Measurements from ENCODE around the gene KIF1B. TPM values are rescaled to one million over a fixed set of nuclear protein-coding genes. Genes with fewer than 3 reads are reported as not detected.
A peak's percentile ranks its signal among the peaks of the same experiment; 100 is the strongest.

The KIF1B gene
- total and polyA plus RNA-seq, 2 experiments from 2014 or later = 21.5 to 68.4 TPM

DNA sequence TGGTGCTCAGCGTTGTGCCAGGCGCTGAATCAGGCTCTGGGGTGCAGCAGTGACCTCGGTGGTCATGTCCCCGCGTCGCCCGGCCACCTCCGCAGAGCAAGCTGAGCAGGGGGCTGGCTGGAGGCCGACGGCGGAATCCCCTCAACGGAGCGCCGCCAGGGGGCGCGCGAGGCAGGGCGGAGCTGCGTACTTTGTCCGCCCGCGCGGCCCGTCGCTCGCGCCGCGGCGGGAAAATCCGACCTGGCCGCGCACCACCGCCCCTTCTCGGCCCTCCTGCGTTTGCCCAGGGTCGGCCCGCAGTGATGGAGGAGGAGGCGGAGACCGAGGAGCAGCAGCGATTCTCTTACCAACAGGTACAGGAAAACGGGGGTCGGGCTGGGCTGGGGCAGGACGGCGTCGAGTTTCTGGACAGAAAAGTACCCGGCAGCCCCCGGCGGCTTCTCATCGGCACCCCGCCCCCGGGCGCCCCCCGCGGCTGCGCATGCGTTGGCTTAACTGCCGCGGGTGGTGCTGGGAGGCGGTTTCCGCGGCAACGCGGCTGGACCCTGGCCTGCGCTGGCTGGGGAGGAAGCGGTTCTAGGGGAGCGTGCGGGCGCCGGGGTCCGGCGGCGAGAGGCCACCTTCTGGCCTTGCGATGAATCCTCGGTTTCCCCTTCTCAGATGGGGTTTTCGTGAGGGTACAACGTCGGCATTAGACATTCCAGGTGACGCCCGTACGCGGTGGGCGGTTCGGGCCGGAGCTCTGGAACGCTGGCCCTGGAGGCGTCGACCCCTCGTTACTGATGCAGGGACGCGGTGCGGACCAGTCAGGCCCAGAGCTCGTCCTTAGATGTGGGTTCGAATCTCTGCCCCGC, 220.1 kb downstream of the KIF1B start, which contains the start of gene CENPS:
TSS of gene CENPS (plus strand) at position 218 of the 854 bp plus-strand sequence. CDS start at position 303, 85 bp downstream.
- H3F3A ChIP-seq (replicated peaks; ENCODE audit: low read depth) = peaks cover 10% of the 10 kb centered on the region
- H3K4me2 ChIP-seq = peak within 1 kb of the TSS; percentile 83
- peak within 1 kb of the TSS; percentile 97 for H3K27ac ChIP-seq (ENCODE audit: low read depth)
- H3K79me2 ChIP-seq (replicated peaks; ENCODE audit: insufficient read depth) = no peaks in the 10 kb centered on the region; the same call in 1 of the 2 replicates
- TF ChIP-seq STAT1 (IDR thresholded peaks at IDR 0.05; ENCODE audit: unreplicated experiment) = no peak
- TF ChIP-seq POLR2AphosphoS5 (IDR thresholded peaks at IDR 0.05; ENCODE audit: low read depth) = peak; percentile 72
- TF ChIP-seq EZH2 (IDR thresholded peaks at IDR 0.05; ENCODE audit: low read depth, unreplicated experiment) = no peak
- TF ChIP-seq ZNF331 (CRISPR knock-in tag; IDR thresholded peaks at IDR 0.05; ENCODE audit: low read depth) = no peak
- TF ChIP-seq CREB1 (CRISPR knock-in tag; IDR thresholded peaks at IDR 0.05; ENCODE audit: low read depth) = peak; percentile 43
- TF ChIP-seq, protein P1, sequence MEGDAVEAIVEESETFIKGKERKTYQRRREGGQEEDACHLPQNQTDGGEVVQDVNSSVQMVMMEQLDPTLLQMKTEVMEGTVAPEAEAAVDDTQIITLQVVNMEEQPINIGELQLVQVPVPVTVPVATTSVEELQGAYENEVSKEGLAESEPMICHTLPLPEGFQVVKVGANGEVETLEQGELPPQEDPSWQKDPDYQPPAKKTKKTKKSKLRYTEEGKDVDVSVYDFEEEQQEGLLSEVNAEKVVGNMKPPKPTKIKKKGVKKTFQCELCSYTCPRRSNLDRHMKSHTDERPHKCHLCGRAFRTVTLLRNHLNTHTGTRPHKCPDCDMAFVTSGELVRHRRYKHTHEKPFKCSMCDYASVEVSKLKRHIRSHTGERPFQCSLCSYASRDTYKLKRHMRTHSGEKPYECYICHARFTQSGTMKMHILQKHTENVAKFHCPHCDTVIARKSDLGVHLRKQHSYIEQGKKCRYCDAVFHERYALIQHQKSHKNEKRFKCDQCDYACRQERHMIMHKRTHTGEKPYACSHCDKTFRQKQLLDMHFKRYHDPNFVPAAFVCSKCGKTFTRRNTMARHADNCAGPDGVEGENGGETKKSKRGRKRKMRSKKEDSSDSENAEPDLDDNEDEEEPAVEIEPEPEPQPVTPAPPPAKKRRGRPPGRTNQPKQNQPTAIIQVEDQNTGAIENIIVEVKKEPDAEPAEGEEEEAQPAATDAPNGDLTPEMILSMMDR (conservative IDR thresholded peaks at IDR 0.05; ENCODE audit: low read depth in 2 of 2) = peak; percentile 73 to 92
- H3K9me2 ChIP-seq (ENCODE audit: insufficient read depth) = no peaks in the 10 kb centered on the region
- H3K27me3 ChIP-seq (ENCODE audit: insufficient read depth) = no peaks in the 10 kb centered on the region
- peak within 1 kb of the TSS; percentile 82 for H3K4me3 ChIP-seq
- H3K4me3 Mint-ChIP-seq = peak within 1 kb of the TSS; percentile 87
- H3K36me3 ChIP-seq (ENCODE audit: insufficient read depth) = no peaks in the 10 kb centered on the region
- peaks cover 15% of the 10 kb centered on the region for H3K4me1 Mint-ChIP-seq
- H3K36me3 Mint-ChIP-seq (ENCODE audit: low read depth) = peaks cover 5% of the 10 kb centered on the region; the same call in 2 of the 3 replicates
- peak; percentile 92 for ATAC-seq
- H3K27ac Mint-ChIP-seq = peak within 1 kb of the TSS; percentile 97
- H4K20me1 ChIP-seq (replicated peaks; ENCODE audit: insufficient read depth) = no peaks in the 10 kb centered on the region; the same call in 1 of the 2 replicates
- no peaks in the 10 kb centered on the region for H3K9me3 Mint-ChIP-seq
- H3K4me1 ChIP-seq (ENCODE audit: insufficient read depth) = no peaks in the 10 kb centered on the region
- H2AFZ ChIP-seq = peak within 1 kb of the TSS; percentile 97
- peak; percentile 98 for DNase-seq (ENCODE audit: low spot score)
- H3K27me3 Mint-ChIP-seq (ENCODE audit: insufficient read depth, low read depth, poor library complexity) = peaks cover 11% of the 10 kb centered on the region

MicroRNAs encoded within 50 kb of the gene (microRNA counts, 767-probe panel; counts per million panel counts)
- microRNA hsa-miR-1273d = not detected

Small RNAs within 50 kb of the gene (microRNA-seq; reads per million reads assigned to microRNA genes)
- gene MIR1273D = not detected

Small RNAs within 50 kb of the gene (small RNA-seq; reads per million reads assigned to genes)
- gene MIR1273D (ENCODE audit: low replicate concordance) = not detected
- not detected for gene RNU6-37P (ENCODE audit: low replicate concordance)
- gene RNU6-828P (ENCODE audit: low replicate concordance) = not detected

Other genes with a start within 250 kb of the KIF1B start
- 3.2 and 11.7 TPM in 2 replicates for gene RBP7, start 213.3 kb upstream of the KIF1B start, total RNA-seq (2014; rRNA removed; shearing (Covaris generic))
- 16.7 and 18.9 TPM in 2 replicates for gene RBP7, start 213.3 kb upstream of the KIF1B start, polyA plus RNA-seq (2016; fragmentation: Nextera tagmentation; extraction: Ambion mirVana)
- gene UBE4B, start 177.6 kb upstream of the KIF1B start, total RNA-seq (2014; rRNA removed; shearing (Covaris generic)) = 76.5 and 115 TPM in 2 replicates
- 27.9 and 28.4 TPM in 2 replicates for gene UBE4B, start 177.6 kb upstream of the KIF1B start, polyA plus RNA-seq (2016; fragmentation: Nextera tagmentation; extraction: Ambion mirVana)
- 274 and 305 TPM in 2 replicates for gene PGD, start 188.5 kb downstream of the KIF1B start, total RNA-seq (2014; rRNA removed; shearing (Covaris generic))
- gene PGD, start 188.5 kb downstream of the KIF1B start, polyA plus RNA-seq (2016; fragmentation: Nextera tagmentation; extraction: Ambion mirVana) = 158 and 174 TPM in 2 replicates
- gene CENPS, start 219.9 kb downstream of the KIF1B start, total RNA-seq (2014; rRNA removed; shearing (Covaris generic)) = 4.7 and 8.6 TPM in 2 replicates
- 22.6 and 31.3 TPM in 2 replicates for gene CENPS, start 219.9 kb downstream of the KIF1B start, polyA plus RNA-seq (2016; fragmentation: Nextera tagmentation; extraction: Ambion mirVana)
- 0.16 TPM in 1 of 2 replicates, not detected in the other for gene CORT, start 239.5 kb downstream of the KIF1B start, total RNA-seq (2014; rRNA removed; shearing (Covaris generic))
- gene CORT, start 239.5 kb downstream of the KIF1B start, polyA plus RNA-seq (2016; fragmentation: Nextera tagmentation; extraction: Ambion mirVana) = 0.99 and 1.4 TPM in 2 replicates